Measurements from ENCODE around the gene ISM1. TPM values are rescaled to one million over a fixed set of nuclear protein-coding genes. Genes with fewer than 3 reads are reported as not detected.

The ISM1 gene
- total RNA-seq, 2 donors from 2014 or later = 0.24 to 1.1 TPM

GRCh38 chr20:13290724-13291123 is 69.7 kb downstream of the ISM1 start:
- Mint-ChIP-seq H3K27ac (no peak overlapping the region), H3K27me3 (ENCODE audit: insufficient read depth) (no peaks in the 10 kb centered on the region), H3K4me1 (peaks cover 3% of the 10 kb centered on the region), H3K36me3 (ENCODE audit: low read depth) (peaks cover 2% of the 10 kb centered on the region), H3K9me3 (no peaks in the 10 kb centered on the region), H3K4me3 (no peak overlapping the region)
- no peak for TF ChIP-seq CTCF (conservative IDR thresholded peaks at IDR 0.05)
- no peaks in the 10 kb centered on the region for H3K9me3 ChIP-seq (ENCODE audit: control insufficient read depth, low read length)
- 95 to 97% methylated on average over 2 of the region's 2 CpGs for WGBS, 2 experiments (ENCODE audit: insufficient coverage in 1 of 2, insufficient read length in 1 of 2)
- no peak overlapping the region for H3K4me3 ChIP-seq (ENCODE audit: low read length)
- H3K27me3 ChIP-seq (ENCODE audit: control insufficient read depth, insufficient read depth, low read length, poor library complexity, severe bottlenecking) = no peaks in the 10 kb centered on the region
- no peaks in the 10 kb centered on the region for H3K36me3 ChIP-seq (ENCODE audit: control insufficient read depth, insufficient read depth, low read length)
- no peak overlapping the region for H3K27ac ChIP-seq (ENCODE audit: low read depth, low read length)
- H3K9ac ChIP-seq (ENCODE audit: extremely low read depth, low read length, poor library complexity, severe bottlenecking) = no peak overlapping the region
- DNase-seq = no peak
- H3K4me1 ChIP-seq (ENCODE audit: control insufficient read depth, insufficient read depth, low read length) = no peaks in the 10 kb centered on the region

- Histone ChIP-seq H3K4me1 (ENCODE audit: control insufficient read depth, insufficient read depth, low read length) (no peaks in the 10 kb centered on the region), H3K27me3 (ENCODE audit: control insufficient read depth, insufficient read depth, low read length, poor library complexity, severe bottlenecking) (no peaks in the 10 kb centered on the region), H3K36me3 (ENCODE audit: control insufficient read depth, insufficient read depth, low read length) (no peaks in the 10 kb centered on the region), H3K4me3 (ENCODE audit: low read length) (no peak overlapping the region), H3K27ac (ENCODE audit: low read depth, low read length) (no peak overlapping the region), H3K9me3 (ENCODE audit: control insufficient read depth, low read length) (no peaks in the 10 kb centered on the region), H3K9ac (ENCODE audit: extremely low read depth, low read length, poor library complexity, severe bottlenecking) (no peak overlapping the region)
- Mint-ChIP-seq H3K9me3 (no peaks in the 10 kb centered on the region), H3K36me3 (ENCODE audit: low read depth) (peaks cover 2% of the 10 kb centered on the region), H3K27me3 (ENCODE audit: insufficient read depth) (no peaks in the 10 kb centered on the region), H3K4me1 (peaks cover 3% of the 10 kb centered on the region), H3K4me3 (no peak overlapping the region), H3K27ac (no peak overlapping the region)
- DNase-seq = no peak
- WGBS, 2 experiments (ENCODE audit: insufficient coverage in 1 of 2, insufficient read length in 1 of 2) = 90 to 100% methylated on average over 3 to 5 of the region's 5 CpGs
- TF ChIP-seq CTCF (conservative IDR thresholded peaks at IDR 0.05) = no peak
Measured at GRCh38 chr20:13291157-13291556, 70.1 kb downstream of the ISM1 start.

GRCh38 chr20:13292201-13292885 is 71.3 kb downstream of the ISM1 start:
- Histone ChIP-seq H3K36me3 (ENCODE audit: control insufficient read depth, insufficient read depth, low read length) (no peaks in the 10 kb centered on the region), H3K27me3 (ENCODE audit: control insufficient read depth, insufficient read depth, low read length, poor library complexity, severe bottlenecking) (no peaks in the 10 kb centered on the region), H3K4me3 (ENCODE audit: low read length) (no peak overlapping the region), H3K9me3 (ENCODE audit: control insufficient read depth, low read length) (no peaks in the 10 kb centered on the region), H3K27ac (ENCODE audit: low read depth, low read length) (no peak overlapping the region), H3K4me1 (ENCODE audit: control insufficient read depth, insufficient read depth, low read length) (no peaks in the 10 kb centered on the region), H3K9ac (ENCODE audit: extremely low read depth, low read length, poor library complexity, severe bottlenecking) (no peak overlapping the region)
- Mint-ChIP-seq H3K27ac (no peak overlapping the region), H3K4me3 (no peak overlapping the region), H3K36me3 (ENCODE audit: low read depth) (peaks cover 2% of the 10 kb centered on the region), H3K9me3 (no peaks in the 10 kb centered on the region), H3K27me3 (ENCODE audit: insufficient read depth) (no peaks in the 10 kb centered on the region), H3K4me1 (peaks cover 4% of the 10 kb centered on the region)
- 92 to 94% methylated on average over 8 to 11 of the region's 11 CpGs for WGBS, 2 experiments (ENCODE audit: insufficient coverage in 1 of 2, insufficient read length in 1 of 2)
- no peak for DNase-seq
- TF ChIP-seq CTCF (conservative IDR thresholded peaks at IDR 0.05) = peak; percentile 39
